HG03095 (cell line): ENCODE measurements around the gene ACVR1.

Source experiments
- ATAC-seq: cut with Tn5 transposase; IDR thresholded peaks from one replicate; pipeline ENCODE4 v1.9.1; 2021; ENCODE audit warnings: moderate library complexity; ENCODE audit not compliant: unreplicated experiment

ACVR1 gene

GRCh38 chr2:157800838-157801495 is 75.2 kb downstream of the ACVR1 start:
- ATAC-seq, result no peak

- ATAC-seq, result no peak
Measured at GRCh38 chr2:157793053-157793612, 83.0 kb downstream of the ACVR1 start.

GRCh38 chr2:157792335-157793052 is 83.6 kb downstream of the ACVR1 start:
- no peak for ATAC-seq

- ATAC-seq, result no peak
Measured at GRCh38 chr2:157790780-157791179, 85.3 kb downstream of the ACVR1 start.

GRCh38 chr2:157789933-157790511 is 86.1 kb downstream of the ACVR1 start:
- ATAC-seq, result no peak

GRCh38 chr2:157789256-157789655 is 86.9 kb downstream of the ACVR1 start:
- no peak for ATAC-seq

GRCh38 chr2:157788201-157788600 is 87.9 kb downstream of the ACVR1 start:
- ATAC-seq, result no peak

- no peak for ATAC-seq
Measured at GRCh38 chr2:157787364-157787938, 88.7 kb downstream of the ACVR1 start.

GRCh38 chr2:157786663-157787363 is 89.3 kb downstream of the ACVR1 start:
- no peak for ATAC-seq

- ATAC-seq, result no peak
Measured at GRCh38 chr2:157785866-157786662, 90.1 kb downstream of the ACVR1 start.

- ATAC-seq, result no peak
Measured at GRCh38 chr2:157785200-157785599, 90.9 kb downstream of the ACVR1 start.

- ATAC-seq, result no peak
Measured at GRCh38 chr2:157784823-157785175, 91.3 kb downstream of the ACVR1 start.

- ATAC-seq, result no peak
Measured at GRCh38 chr2:157784169-157784822, 91.8 kb downstream of the ACVR1 start.

- no peak for ATAC-seq
Measured at GRCh38 chr2:157783245-157783644, 92.9 kb downstream of the ACVR1 start.

GRCh38 chr2:157782057-157782845 is 93.9 kb downstream of the ACVR1 start:
- no peak for ATAC-seq

- ATAC-seq, result no peak
Measured at GRCh38 chr2:157780211-157780610, 95.9 kb downstream of the ACVR1 start.

GRCh38 chr2:157779794-157780193 is 96.3 kb downstream of the ACVR1 start:
- ATAC-seq, result no peak

- no peak for ATAC-seq
Measured at GRCh38 chr2:157777427-157777826, 98.7 kb downstream of the ACVR1 start.

- no peak for ATAC-seq
Measured at GRCh38 chr2:157771234-157771633, 104.9 kb downstream of the ACVR1 start.
